ENCODE data around the gene OSBPL10.

Gene OSBPL10

DNA sequence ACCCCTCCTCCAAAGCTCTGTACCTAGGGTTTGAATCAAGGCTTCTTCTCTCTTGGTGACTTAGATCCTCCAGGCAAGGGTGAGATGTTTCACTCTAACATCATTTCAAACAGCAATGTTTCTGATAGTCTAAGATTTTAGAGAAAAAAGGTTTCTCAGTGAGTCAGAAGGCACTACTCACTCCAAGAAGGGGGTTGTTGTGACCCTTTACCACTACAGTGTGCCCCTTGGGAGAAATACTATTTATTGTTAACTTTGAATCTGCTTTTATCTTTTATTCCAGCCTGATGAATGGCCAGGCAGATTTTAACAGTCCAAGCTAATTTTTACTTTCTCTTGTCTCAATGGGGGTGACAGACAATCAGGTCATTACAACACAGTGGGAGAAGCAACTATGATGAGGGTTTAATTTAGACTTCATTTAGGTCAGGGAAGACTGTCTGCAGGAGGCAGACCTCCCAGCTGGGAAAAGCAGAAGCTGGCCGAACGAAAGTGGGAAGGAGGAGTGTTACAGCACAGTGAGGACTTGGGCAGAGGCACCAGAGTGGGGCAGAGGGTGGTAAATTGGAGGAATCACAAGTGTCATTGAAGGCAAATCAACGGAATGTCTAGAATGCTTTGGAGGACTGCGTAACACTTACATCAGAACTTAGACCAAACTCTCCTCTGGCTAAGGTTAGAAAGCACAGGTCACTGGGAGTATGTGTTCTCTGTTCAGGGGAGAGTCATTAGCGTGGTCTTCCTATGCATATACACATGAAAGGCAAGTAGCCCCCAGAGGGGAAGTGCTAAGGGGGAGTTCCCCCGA is 21.7 kb upstream of the OSBPL10 start:
- Histone ChIP-seq H3K36me3 (replicated peaks; ENCODE audit: low read depth, low read length) (no peaks in the 10 kb centered on the region), H3K27me3 (ENCODE audit: low read depth, low read length) (no peaks in the 10 kb centered on the region), H3K4me2 (ENCODE audit: low read length) (peak overlapping the region; percentile 8; the same call in 1 of the 2 replicates), H3K9ac (ENCODE audit: low read length) (no peak overlapping the region), H4K20me1 (ENCODE audit: insufficient read depth, low read length) (no peaks in the 10 kb centered on the region), H2AFZ (ENCODE audit: low read depth, low read length) (no peak overlapping the region), H3K4me3 (ENCODE audit: low read length) (no peak overlapping the region), H3K9me3 (ENCODE audit: insufficient read depth, low read length) (no peaks in the 10 kb centered on the region), H3K4me1 (ENCODE audit: low read length) (peaks cover 20% of the 10 kb centered on the region), H3K79me2 (ENCODE audit: low read length) (no peaks in the 10 kb centered on the region), H3K27ac (ENCODE audit: low read length) (no peak overlapping the region)
- no peak for TF ChIP-seq EZH2phosphoT487 (IDR thresholded peaks at IDR 0.05; ENCODE audit: low read depth)
- TF ChIP-seq, protein P1, sequence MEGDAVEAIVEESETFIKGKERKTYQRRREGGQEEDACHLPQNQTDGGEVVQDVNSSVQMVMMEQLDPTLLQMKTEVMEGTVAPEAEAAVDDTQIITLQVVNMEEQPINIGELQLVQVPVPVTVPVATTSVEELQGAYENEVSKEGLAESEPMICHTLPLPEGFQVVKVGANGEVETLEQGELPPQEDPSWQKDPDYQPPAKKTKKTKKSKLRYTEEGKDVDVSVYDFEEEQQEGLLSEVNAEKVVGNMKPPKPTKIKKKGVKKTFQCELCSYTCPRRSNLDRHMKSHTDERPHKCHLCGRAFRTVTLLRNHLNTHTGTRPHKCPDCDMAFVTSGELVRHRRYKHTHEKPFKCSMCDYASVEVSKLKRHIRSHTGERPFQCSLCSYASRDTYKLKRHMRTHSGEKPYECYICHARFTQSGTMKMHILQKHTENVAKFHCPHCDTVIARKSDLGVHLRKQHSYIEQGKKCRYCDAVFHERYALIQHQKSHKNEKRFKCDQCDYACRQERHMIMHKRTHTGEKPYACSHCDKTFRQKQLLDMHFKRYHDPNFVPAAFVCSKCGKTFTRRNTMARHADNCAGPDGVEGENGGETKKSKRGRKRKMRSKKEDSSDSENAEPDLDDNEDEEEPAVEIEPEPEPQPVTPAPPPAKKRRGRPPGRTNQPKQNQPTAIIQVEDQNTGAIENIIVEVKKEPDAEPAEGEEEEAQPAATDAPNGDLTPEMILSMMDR (IDR thresholded peaks at IDR 0.05; ENCODE audit: low read depth, low read length): no peak

DNA sequence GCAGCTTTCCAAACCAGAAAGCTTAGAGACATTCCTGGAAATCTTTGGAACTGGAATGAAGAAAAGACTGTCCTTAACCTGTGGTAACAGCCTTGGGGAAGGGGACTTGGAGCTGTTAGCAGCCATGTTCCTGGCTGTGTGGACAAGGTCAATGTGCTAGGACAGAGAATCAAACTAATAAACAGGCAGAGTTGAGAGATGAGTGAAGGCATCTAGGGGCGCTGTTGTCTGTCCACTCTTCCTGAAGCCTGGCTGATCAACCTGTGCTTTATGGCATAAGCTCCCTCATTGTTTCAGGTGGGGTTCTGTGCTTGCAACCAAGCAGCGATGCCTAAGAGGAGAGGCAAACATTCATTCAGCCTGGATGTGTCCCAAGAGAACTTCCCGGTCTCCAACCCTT is 19.8 kb upstream of the OSBPL10 start:
- TF ChIP-seq, protein P1 (IDR thresholded peaks at IDR 0.05; ENCODE audit: low read depth, low read length): no peak
- TF ChIP-seq EZH2phosphoT487 (IDR thresholded peaks at IDR 0.05; ENCODE audit: low read depth): no peak
- Histone ChIP-seq H3K4me3 (ENCODE audit: low read length) (no peak overlapping the region), H3K4me1 (ENCODE audit: low read length) (peaks cover 23% of the 10 kb centered on the region), H2AFZ (ENCODE audit: low read depth, low read length) (no peak overlapping the region), H3K9me3 (ENCODE audit: insufficient read depth, low read length) (no peaks in the 10 kb centered on the region; the same call in 1 of the 2 replicates), H3K27me3 (ENCODE audit: low read depth, low read length) (no peaks in the 10 kb centered on the region), H3K4me2 (ENCODE audit: low read length) (no peak overlapping the region), H3K79me2 (ENCODE audit: low read length) (no peaks in the 10 kb centered on the region), H3K36me3 (replicated peaks; ENCODE audit: low read depth, low read length) (no peaks in the 10 kb centered on the region), H4K20me1 (ENCODE audit: insufficient read depth, low read length) (no peaks in the 10 kb centered on the region), H3K27ac (ENCODE audit: low read length) (no peak overlapping the region), H3K9ac (ENCODE audit: low read length) (no peak overlapping the region)

DNA sequence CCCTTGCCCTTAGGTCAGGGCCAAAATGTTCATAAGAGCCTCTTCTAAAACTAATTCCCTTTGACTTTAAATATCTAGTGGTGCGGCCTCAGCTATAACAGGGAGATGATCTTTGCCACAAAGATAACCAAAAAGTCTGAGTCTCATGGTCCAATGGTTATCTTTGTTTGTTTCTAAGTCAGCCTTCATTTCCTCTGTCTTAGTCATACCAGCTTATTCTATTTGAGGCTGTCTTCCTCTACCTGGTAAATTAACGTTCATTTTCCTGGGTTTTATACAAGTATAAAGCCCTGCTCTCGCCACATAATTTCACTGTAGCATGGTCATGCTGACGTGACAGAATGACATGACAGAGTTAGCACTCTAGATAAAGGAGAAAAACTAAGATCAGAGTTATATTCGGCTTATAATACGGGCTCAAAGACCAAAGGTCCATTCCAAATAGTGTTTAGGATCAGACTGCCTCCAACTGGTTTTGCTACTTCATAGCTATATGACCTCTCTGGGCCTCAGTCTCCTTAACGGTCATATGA is 18.9 kb upstream of the OSBPL10 start:
- H3K9me3 ChIP-seq (ENCODE audit: insufficient read depth, low read length): no peaks in the 10 kb centered on the region; the same call in 1 of the 2 replicates
- H3K36me3 ChIP-seq (replicated peaks; ENCODE audit: low read depth, low read length): no peaks in the 10 kb centered on the region
- H3K27ac ChIP-seq (ENCODE audit: low read length): no peak overlapping the region
- no peak overlapping the region for H3K4me3 ChIP-seq (ENCODE audit: low read length)
- H3K4me2 ChIP-seq (ENCODE audit: low read length): no peak overlapping the region
- peaks cover 25% of the 10 kb centered on the region for H3K4me1 ChIP-seq (ENCODE audit: low read length)
- H3K27me3 ChIP-seq (ENCODE audit: low read depth, low read length): no peaks in the 10 kb centered on the region
- H3K9ac ChIP-seq (ENCODE audit: low read length): no peak overlapping the region
- no peaks in the 10 kb centered on the region for H4K20me1 ChIP-seq (ENCODE audit: insufficient read depth, low read length)
- H3K79me2 ChIP-seq (ENCODE audit: low read length): no peaks in the 10 kb centered on the region
- TF ChIP-seq, protein P1 (IDR thresholded peaks at IDR 0.05; ENCODE audit: low read depth, low read length): no peak
- TF ChIP-seq EZH2phosphoT487 (IDR thresholded peaks at IDR 0.05; ENCODE audit: low read depth): no peak
- no peak overlapping the region for H2AFZ ChIP-seq (ENCODE audit: low read depth, low read length)

DNA sequence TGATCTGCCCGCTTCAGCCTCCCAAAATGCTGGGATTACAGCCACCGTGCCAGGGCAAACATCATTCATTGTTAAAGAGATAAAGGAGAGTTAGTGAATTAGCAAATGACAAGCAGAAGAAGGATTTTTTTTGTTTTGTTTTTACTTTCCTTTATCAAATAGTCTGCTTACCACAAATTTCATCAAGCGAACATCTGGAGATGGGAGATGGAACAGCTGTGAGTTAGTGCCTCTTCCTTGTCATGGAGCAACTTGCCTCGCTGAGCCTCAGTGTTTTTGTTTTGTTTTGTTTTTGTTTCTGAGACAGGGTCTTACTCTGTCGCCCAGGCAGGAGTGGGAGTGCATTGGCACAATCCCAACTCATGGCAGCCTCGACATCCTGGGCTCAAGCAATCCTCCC is 16.4 kb upstream of the OSBPL10 start:
- TF ChIP-seq EZH2phosphoT487 (IDR thresholded peaks at IDR 0.05; ENCODE audit: low read depth): no peak
- TF ChIP-seq, protein P1 (IDR thresholded peaks at IDR 0.05; ENCODE audit: low read depth, low read length): no peak
- Histone ChIP-seq H3K79me2 (ENCODE audit: low read length) (no peaks in the 10 kb centered on the region), H2AFZ (ENCODE audit: low read depth, low read length) (no peak overlapping the region), H3K27ac (ENCODE audit: low read length) (no peak overlapping the region), H3K9me3 (ENCODE audit: insufficient read depth, low read length) (peaks cover 2% of the 10 kb centered on the region; the same call in 1 of the 2 replicates), H3K4me1 (ENCODE audit: low read length) (peaks cover 13% of the 10 kb centered on the region), H3K4me2 (ENCODE audit: low read length) (no peak overlapping the region), H4K20me1 (ENCODE audit: insufficient read depth, low read length) (no peaks in the 10 kb centered on the region), H3K27me3 (ENCODE audit: low read depth, low read length) (no peaks in the 10 kb centered on the region), H3K9ac (ENCODE audit: low read length) (no peak overlapping the region), H3K4me3 (ENCODE audit: low read length) (no peak overlapping the region), H3K36me3 (replicated peaks; ENCODE audit: low read depth, low read length) (peaks cover 4% of the 10 kb centered on the region)
